Erythroblast (primary cell): ENCODE results near the gene NTRK2.

ENCODE experiments used
- DNase-seq, 2 experiments: peaks; one replicate each; lab custom pipeline; 2025; lab: John Stamatoyannopoulos, UW
- GATA1 ChIP-seq: IDR thresholded peaks from 2 replicates; pipeline ENCODE4 v1.6.1; 2011; ENCODE audit warnings: low read depth, mild to moderate bottlenecking, control low read depth, low read length, moderate library complexity
- POLR2A ChIP-seq: IDR thresholded peaks from 2 replicates; pipeline ENCODE4 v1.6.1; 2011; ENCODE audit warnings: mild to moderate bottlenecking, low read length

The NTRK2 gene

GRCh38 chr9:84788803-84789462 lies 119.4 kb downstream of the NTRK2 start:
- no peak for DNase-seq
- TF ChIP-seq GATA1 (no peak), POLR2A (no peak)

- no peak for TF ChIP-seq GATA1
- TF ChIP-seq POLR2A, result no peak
- DNase-seq, result no peak
These were observed 119.9 kb downstream of the NTRK2 start for GRCh38 chr9:84789463-84789830.

GRCh38 chr9:84791643-84792042 lies 122.1 kb downstream of the NTRK2 start:
- TF ChIP-seq POLR2A (no peak), GATA1 (no peak)
- no peak for DNase-seq

DNA sequence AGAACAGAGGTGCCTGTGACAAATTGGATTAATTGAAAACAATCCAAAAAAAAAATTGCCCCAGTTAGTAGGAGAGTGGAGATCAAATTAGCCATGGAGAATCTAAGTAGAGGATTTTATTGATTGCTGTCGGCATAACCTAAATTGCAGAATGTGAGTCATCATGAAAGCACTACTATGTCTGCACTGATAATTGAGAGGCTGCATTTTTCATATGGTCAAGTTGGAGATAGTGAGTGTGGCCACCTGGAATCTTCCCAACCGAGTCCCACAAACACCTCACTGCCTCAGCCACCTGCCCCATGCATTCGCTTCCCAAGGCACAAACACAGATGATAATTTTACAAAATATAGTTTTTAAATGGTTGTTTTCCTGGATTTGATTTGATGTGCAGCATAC lies 123.7 kb downstream of the NTRK2 start:
- no peak for DNase-seq
- TF ChIP-seq GATA1 (no peak), POLR2A (no peak)

- no peak for DNase-seq
- TF ChIP-seq GATA1 (no peak), POLR2A (no peak)
These were observed 125.6 kb downstream of the NTRK2 start for GRCh38 chr9:84794981-84795637.

DNA sequence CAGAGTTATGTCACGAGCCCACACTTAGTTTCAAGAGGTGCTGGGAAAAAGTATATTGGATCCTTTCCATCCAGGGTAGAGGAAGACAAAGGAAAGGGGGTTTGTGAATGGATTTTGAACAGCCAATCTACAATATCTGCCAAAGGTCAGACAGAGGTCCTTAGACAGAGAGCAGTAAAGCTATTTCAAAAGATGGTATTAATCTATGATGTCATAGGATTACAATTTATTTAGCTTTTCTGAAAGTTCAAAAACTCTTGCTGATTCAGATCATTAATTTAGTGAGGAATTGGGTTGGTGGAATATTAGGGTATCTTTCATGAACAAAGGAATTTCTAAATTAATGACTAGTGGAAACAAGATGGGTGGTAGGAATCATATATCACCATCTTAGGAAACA lies 126.9 kb downstream of the NTRK2 start:
- no peak for DNase-seq
- TF ChIP-seq POLR2A (no peak), GATA1 (no peak)

DNA sequence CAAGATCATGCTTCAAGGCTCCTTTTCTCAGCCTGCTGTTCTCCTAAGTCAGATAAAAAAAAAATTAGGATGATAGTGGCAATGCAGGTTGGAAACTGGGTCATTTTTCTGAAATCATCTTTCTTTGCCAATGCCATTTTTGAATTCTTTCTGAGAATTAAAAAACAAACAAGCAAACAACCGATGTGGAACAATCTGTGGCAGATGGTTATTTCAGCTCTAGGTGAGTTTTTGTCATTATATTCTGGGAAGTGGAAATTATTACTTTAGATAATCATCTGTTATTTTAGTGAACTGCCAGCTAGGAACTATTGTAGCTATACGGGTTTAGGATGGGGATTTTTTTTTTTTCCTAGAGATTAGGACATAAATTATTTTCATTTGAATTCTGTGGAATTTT lies 129.7 kb downstream of the NTRK2 start:
- TF ChIP-seq GATA1, result no peak
- TF ChIP-seq POLR2A, result no peak
- DNase-seq, result no peak

DNA sequence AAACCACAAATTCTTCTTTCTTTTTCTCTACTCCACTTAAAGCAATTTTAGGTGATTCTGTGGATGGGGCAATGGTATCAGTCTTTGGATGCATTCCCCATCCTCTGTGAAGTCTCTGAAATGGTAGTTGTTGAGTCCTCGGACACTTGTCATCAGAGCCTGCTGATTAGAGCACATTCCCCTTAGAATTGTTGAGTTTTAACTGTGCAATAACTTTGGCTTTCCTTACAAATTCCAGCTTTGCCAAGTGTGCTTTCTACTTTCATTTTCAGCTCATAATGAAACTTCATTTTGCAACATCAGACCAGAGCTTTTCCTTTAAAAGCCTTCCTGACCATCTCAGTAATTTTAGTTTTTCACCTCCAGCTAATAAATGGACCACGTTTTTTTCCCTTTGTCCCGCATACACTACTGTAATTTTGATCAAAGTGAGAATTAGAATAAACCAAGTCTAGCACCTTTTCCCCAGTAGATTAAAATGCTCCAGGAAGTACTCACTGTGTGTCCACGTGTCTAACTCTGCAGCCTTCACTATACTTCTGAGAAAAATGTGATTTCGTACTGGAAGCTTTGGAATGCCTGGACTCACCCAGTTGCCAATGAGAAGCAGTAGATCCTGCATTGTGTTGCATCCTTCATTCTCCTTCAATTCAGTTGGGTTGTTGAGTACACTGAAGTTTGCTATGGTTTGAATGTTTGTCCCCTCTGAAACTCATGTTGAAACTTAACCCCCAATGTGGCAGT lies 135.6 kb downstream of the NTRK2 start:
- TF ChIP-seq GATA1, result no peak
- TF ChIP-seq POLR2A, result no peak

DNA sequence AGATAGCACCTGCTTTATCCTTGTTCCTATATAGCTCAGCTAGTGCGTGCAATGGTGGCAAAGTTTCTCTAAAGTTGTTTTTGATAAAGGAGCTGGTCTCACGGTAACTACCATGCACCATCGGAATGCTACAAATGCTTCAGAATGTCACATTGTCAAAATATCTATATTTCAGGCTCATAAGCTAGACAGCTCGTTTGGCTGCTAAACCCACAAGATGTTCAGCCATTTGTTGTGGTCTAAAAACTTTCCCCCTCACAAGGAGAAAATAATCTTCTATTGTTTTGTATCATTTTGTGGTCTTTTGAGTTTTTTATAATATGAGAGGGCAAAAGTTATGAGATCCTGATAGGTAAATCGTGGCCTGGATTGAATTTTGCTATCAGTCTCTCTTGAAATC lies 137.9 kb downstream of the NTRK2 start:
- DNase-seq, result no peak
- TF ChIP-seq GATA1, result no peak
- TF ChIP-seq POLR2A, result no peak

More for the DNA sequence above, 135.6 kb downstream of the NTRK2 start:
- no peak for DNase-seq

GRCh38 chr9:84807870-84808390 lies 138.4 kb downstream of the NTRK2 start:
- TF ChIP-seq POLR2A (no peak), GATA1 (no peak)
- no peak for DNase-seq

GRCh38 chr9:84808416-84808815 lies 138.9 kb downstream of the NTRK2 start:
- no peak for DNase-seq
- TF ChIP-seq GATA1, result no peak
- no peak for TF ChIP-seq POLR2A

DNA sequence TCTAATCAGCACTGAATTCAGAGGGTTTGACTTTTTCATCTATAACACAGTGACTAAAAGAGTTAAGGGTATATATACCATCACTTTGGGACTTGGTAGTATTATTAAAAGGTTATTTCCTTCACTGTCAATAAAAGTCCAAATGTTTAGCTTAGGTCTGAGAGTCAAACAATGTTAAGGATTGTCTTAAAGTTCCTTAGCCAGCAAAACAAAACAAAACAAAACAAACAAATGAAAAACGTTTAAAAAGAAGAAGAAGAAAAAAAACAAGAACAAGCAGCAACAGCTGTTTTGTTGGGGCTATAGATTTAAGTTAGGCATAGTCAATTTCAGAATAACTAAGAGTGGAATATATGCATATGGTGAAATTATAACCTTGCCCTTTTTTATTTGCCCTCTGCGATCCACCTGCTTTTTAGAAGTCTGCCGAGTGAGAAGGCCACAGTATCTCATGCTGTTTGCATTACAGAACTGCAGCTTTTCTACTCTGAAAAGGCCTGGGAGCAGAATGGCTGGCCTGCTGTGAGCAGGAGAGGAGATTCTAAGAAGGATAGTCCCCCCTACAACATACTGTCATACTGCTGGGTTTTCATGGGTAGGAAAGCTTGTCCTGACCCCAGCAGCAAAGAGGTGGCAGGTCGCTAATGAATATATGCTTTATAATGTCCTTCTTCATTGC lies 141.7 kb downstream of the NTRK2 start:
- TF ChIP-seq GATA1 (no peak), POLR2A (no peak)
- DNase-seq, result no peak

- TF ChIP-seq POLR2A, result no peak
- TF ChIP-seq GATA1, result no peak
- DNase-seq, result no peak
These were observed 142.2 kb downstream of the NTRK2 start for GRCh38 chr9:84811751-84812074.
